UCSD-AML1 (cell line): ENCODE results near the gene CYP2A7.
"Not testable (repeated sequence)": the region's sequence is repeated elsewhere in the genome, so short reads cannot be mapped to it uniquely, and the experiment has no call there.

ENCODE experiments used
- DNase-seq: peaks from one replicate; lab custom pipeline; 2025; ENCODE audit not compliant: unreplicated experiment; lab: John Stamatoyannopoulos, UW

The CYP2A7 gene

DNA sequence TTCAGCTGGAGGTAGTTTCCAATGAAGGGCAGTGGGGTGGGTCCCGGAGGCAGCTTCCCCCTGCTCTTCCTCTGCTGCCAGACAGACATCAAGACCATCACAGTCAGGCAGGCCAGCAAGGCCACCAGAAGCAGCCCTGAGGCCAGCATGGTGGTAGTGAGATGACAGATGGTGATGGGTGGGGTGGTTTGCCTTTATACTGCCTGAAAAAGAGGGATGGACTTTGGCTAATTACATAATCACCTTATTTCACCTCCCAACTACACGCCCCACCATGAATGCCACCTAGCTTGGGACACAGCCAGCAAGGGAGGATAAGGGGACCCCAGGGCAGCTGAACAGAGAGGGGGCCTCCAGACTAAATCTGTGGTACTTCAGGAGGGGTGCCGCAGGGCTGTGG is at the start of gene CYP2A7:
Gene CYP2A7, minus strand, starts transcription at position 170 of the 400 bp plus-strand sequence. Its CDS starts 21 bp downstream, at position 149.
- not testable (repeated sequence) for DNase-seq

GRCh38 chr19:40930799-40931198 is 48.8 kb upstream of the CYP2A7 start:
- not testable (repeated sequence) for DNase-seq

- DNase-seq, result not testable (repeated sequence)
Measured at GRCh38 chr19:40929942-40930341, 47.9 kb upstream of the CYP2A7 start.

- no peak for DNase-seq
Measured at GRCh38 chr19:40928850-40929249, 46.8 kb upstream of the CYP2A7 start.

GRCh38 chr19:40927567-40927966 is 45.5 kb upstream of the CYP2A7 start:
- DNase-seq, result no peak

- DNase-seq, result not testable (repeated sequence)
Measured at GRCh38 chr19:40926276-40926675, 44.2 kb upstream of the CYP2A7 start.

DNA sequence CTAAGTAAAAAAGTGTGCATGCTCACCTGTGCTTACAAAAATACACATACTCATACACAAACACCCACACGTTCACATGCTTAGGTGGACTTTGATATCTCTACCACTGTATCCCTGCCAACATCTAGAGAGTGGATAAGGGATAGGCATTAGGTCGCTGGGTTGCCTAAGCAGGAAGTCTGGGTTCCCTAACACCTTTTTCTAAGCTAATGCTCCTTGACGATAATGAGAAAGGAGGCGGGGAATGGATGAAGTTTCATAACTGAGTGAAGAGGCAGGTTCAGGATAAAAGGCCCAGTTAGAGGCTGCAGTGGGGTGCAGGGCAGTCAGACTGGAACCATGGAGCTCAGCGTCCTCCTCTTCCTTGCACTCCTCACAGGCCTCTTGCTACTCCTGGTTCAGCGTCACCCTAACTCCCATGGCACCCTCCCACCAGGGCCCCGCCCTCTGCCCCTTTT is 41.9 kb upstream of the CYP2A7 start:
- DNase-seq, result no peak

- not testable (repeated sequence) for DNase-seq
Measured at GRCh38 chr19:40922237-40923160, 40.5 kb upstream of the CYP2A7 start.

GRCh38 chr19:40921005-40921897 is 39.2 kb upstream of the CYP2A7 start:
- no peak for DNase-seq

GRCh38 chr19:40920300-40921004 is 38.4 kb upstream of the CYP2A7 start:
- no peak for DNase-seq

- DNase-seq, result not testable (repeated sequence)
Measured at GRCh38 chr19:40919530-40920299, 37.7 kb upstream of the CYP2A7 start.

GRCh38 chr19:40918303-40918702 is 36.3 kb upstream of the CYP2A7 start:
- DNase-seq, result not testable (repeated sequence)

DNA sequence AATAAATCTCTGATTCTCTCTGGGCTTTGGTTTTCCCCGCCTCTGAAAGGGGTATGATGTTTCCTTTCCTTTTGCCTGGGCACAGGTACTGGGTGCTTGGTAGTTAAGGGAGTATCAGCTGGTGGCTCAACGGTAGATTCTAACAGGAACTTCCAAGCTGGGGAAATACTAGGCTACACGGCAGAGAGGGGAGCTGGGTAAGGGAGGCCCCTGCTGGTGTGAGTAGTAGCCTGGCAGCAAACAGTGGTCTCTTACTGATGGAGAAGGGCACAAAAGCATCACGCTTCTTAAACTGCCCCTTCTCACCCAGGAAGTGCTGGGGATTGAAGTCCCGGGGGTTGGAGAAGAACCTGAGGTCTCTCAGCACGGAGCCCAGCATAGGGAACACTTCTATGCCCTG is 26.9 kb upstream of the CYP2A7 start:
- no peak for DNase-seq

- DNase-seq, result no peak
Measured at GRCh38 chr19:40907968-40908735, 26.1 kb upstream of the CYP2A7 start.

DNA sequence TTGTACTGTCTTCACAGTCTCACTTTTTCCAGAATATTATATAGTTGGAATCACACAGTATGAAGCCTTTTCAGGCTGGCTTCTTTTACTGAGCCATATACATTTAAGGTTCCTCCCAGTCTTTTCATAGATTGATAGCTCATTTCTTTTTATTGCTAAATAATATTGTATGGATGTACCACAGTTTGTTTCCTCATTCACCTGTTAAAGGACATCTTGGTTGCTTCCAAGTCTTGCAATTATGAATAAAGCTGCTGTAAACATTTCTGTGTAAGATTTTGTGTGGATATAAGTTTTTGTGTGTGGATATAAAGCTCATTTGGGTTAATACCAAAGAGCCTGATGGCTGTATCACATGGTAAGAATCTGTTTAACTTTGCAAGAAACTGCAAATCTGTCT is 24.5 kb upstream of the CYP2A7 start:
- no peak for DNase-seq

DNA sequence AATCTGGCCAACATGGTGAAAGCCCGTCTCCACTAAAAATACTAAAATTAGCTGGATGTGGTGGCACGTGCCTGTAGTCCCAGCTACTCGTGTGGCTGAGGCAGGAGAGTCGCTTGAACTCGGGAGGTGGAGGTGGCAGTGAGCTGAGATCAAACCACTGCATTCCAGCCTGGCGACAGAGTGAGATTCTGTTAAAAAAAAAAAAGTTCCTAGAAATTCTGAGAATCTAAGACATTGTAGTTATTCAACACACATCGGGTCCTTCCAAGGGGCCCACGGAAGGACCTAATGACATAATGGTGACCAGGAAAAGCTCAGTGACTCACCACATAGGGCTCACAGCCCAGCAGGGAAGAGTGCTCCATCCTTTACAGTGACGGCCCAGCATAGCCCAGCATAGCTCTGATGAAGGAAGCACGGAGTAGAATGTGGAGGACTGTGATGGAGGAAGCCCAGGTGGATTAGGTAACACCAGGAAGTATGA is 22.7 kb upstream of the CYP2A7 start:
- DNase-seq, result not testable (repeated sequence)

GRCh38 chr19:40901975-40902750 is 20.1 kb upstream of the CYP2A7 start:
- not testable (repeated sequence) for DNase-seq

DNA sequence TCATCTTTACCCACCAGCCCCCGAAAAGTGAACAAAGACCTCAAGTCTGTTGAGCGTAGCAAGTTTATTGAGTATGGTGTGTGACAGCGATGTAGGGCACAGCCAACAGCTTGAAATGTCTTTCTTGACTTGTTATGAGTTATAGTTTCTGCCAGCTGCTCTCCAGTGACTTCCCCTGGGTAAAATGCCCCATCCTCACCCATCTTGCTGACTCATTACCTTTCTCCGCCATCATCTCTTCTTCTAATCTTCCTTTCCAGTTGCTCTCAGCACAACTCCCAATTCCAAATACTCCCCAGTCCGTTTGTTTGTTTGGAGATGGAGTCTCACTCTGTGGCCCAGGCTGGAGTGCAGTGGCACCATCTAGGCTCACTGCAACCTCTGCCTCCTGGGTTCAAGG is 18.5 kb upstream of the CYP2A7 start:
- not testable (repeated sequence) for DNase-seq
